ENCODE data around the gene SYT8.
A peak's percentile ranks its signal among the peaks of the same experiment; 100 is the strongest.

Gene SYT8

GRCh38 chr11:1838077-1838425 lies 3.3 kb downstream of the SYT8 start:
- Histone ChIP-seq H3K27ac (replicated peaks) (no peak overlapping the region), H3K4me3 (replicated peaks; ENCODE audit: insufficient read depth, low read length) (no peak overlapping the region), H3K27me3 (ENCODE audit: insufficient read depth, poor library complexity, severe bottlenecking) (peaks cover 5% of the 10 kb centered on the region)
- no peak for DNase-seq (ENCODE audit: low read depth in 1 of 2, low spot score in 1 of 2)
- TF ChIP-seq CTCF (IDR thresholded peaks at IDR 0.05; ENCODE audit: insufficient read depth, low read length) = no peak
- TF ChIP-seq POLR2AphosphoS5 (IDR thresholded peaks at IDR 0.05; ENCODE audit: low read depth) = no peak
- TF ChIP-seq REST (IDR thresholded peaks at IDR 0.05; ENCODE audit: insufficient replicate concordance, low read depth) = no peak
- no peak for TF ChIP-seq SPI1 (IDR thresholded peaks at IDR 0.05; ENCODE audit: borderline replicate concordance, low read depth)
- TF ChIP-seq GABPA (IDR thresholded peaks at IDR 0.05; ENCODE audit: low read depth) = no peak

GRCh38 chr11:1838426-1839144 lies 3.8 kb downstream of the SYT8 start, which contains the start of gene TNNI2:
TNNI2 (plus strand) TSS chr11:1838981; CDS start chr11:1839697, 716 bp downstream.
- H3K27ac ChIP-seq (replicated peaks) = peak within 1 kb of the TSS; percentile 54
- no peak within 1 kb of the TSS for H3K4me3 ChIP-seq (replicated peaks; ENCODE audit: insufficient read depth, low read length)
- no peak for DNase-seq (ENCODE audit: low read depth in 1 of 2, low spot score in 1 of 2)
- H3K27me3 ChIP-seq (ENCODE audit: insufficient read depth, poor library complexity, severe bottlenecking) = peaks cover 5% of the 10 kb centered on the region
- TF ChIP-seq POLR2AphosphoS5 (IDR thresholded peaks at IDR 0.05; ENCODE audit: low read depth) = no peak
- TF ChIP-seq GABPA (IDR thresholded peaks at IDR 0.05; ENCODE audit: low read depth) = no peak
- no peak for TF ChIP-seq REST (IDR thresholded peaks at IDR 0.05; ENCODE audit: insufficient replicate concordance, low read depth)
- TF ChIP-seq CTCF (IDR thresholded peaks at IDR 0.05; ENCODE audit: insufficient read depth, low read length) = no peak
- TF ChIP-seq SPI1 (IDR thresholded peaks at IDR 0.05; ENCODE audit: borderline replicate concordance, low read depth) = no peak

- Histone ChIP-seq H3K27ac (replicated peaks) (peak overlapping the region; percentile 54), H3K27me3 (ENCODE audit: insufficient read depth, poor library complexity, severe bottlenecking) (peaks cover 5% of the 10 kb centered on the region), H3K4me3 (replicated peaks; ENCODE audit: insufficient read depth, low read length) (no peak overlapping the region)
- no peak for TF ChIP-seq CTCF (IDR thresholded peaks at IDR 0.05; ENCODE audit: insufficient read depth, low read length)
- TF ChIP-seq REST (IDR thresholded peaks at IDR 0.05; ENCODE audit: insufficient replicate concordance, low read depth) = no peak
- TF ChIP-seq GABPA (IDR thresholded peaks at IDR 0.05; ENCODE audit: low read depth) = no peak
- TF ChIP-seq POLR2AphosphoS5 (IDR thresholded peaks at IDR 0.05; ENCODE audit: low read depth) = no peak
- TF ChIP-seq SPI1 (IDR thresholded peaks at IDR 0.05; ENCODE audit: borderline replicate concordance, low read depth) = no peak
- DNase-seq (ENCODE audit: low read depth in 1 of 2, low spot score in 1 of 2) = no peak
These were observed 4.6 kb downstream of the SYT8 start for GRCh38 chr11:1839204-1839923.

All from HL-60 (cell line).